Adrenal gland (tissue), 12 donors: ENCODE results near the gene OTUB2. TPM values are rescaled to one million over a fixed set of nuclear protein-coding genes. Genes with fewer than 3 reads are reported as not detected.

Experiments
- DNase-seq, 7 donors: peaks; one replicate each; pipeline ENCODE4 v3.0.0-alpha.2; 2019 to 2020
- H3K27ac ChIP-seq, 5 donors: fragments of 200-600 bp; sonication (generic) in 4 of 5; 1 replicate in 3 of 5; 2 replicates in 2 of 5; pipeline versions ENCODE4 v1.5.1 to v1.8.0; 2016 to 2020; ENCODE audit warnings: mild to moderate bottlenecking in 1 of 5
- H3K27me3 ChIP-seq: fragments of 200-600 bp; 2 replicates; pipeline ENCODE4 v1.8.0; 2021
- H3K36me3 ChIP-seq, 2 donors: fragments of 200-600 bp; replicated peaks in 1 of 2; 1 replicate in 1 of 2; 2 replicates in 1 of 2; pipeline versions ENCODE4 v1.5.1 to v1.8.0; 2018 to 2022
- H3K4me1 ChIP-seq, 2 donors: fragments of 200-600 bp; replicated peaks in 1 of 2; 1 replicate in 1 of 2; 2 replicates in 1 of 2; pipeline versions ENCODE4 v1.5.1 to v1.8.0; 2018 to 2021
- H3K4me3 ChIP-seq, 4 donors: fragments of 200-600 bp; sonication (generic) in 3 of 4; one replicate each; pipeline ENCODE4 v1.5.1; 2016 to 2018
- H3K9me3 ChIP-seq, 3 donors: fragments of 200-600 bp; sonication (generic) in 1 of 3; replicated peaks in 1 of 3; 1 replicate in 2 of 3; 2 replicates in 1 of 3; pipeline versions ENCODE4 v1.5.1 to v1.8.0; 2016 to 2021
- POLR2A ChIP-seq, 2 donors: fragments of 450-650 bp; IDR thresholded peaks; one replicate each; pipeline ENCODE4 v1.6.1; 2017; ENCODE audit warnings: antibody characterized with exemption in 2 of 2, mild to moderate bottlenecking in 2 of 2, moderate library complexity in 1 of 2
- WGBS, 4 donors: extraction: QIAGEN DNeasy Blood & Tissue Kit in 2 of 4; methylation state at CpG; one replicate each; pipeline versions ENCODE4 v1.1.5 to v1.1.7; 2013 to 2017; 5-methylcytosine and 5-hydroxymethylcytosine counted together
- intact Hi-C, 2 donors: fragments of 100-400 bp; cut with DNase I; formaldehyde crosslinking; loops; one replicate each; pipeline versions ENCODE4 v1.14.1 to v1.15.0; 2022 to 2023
- polyA plus RNA-seq, 3 donors: library from polyadenylated mRNA; stranded (reverse); fragments of 200-250 nt in 2 of 3; fragments of 350-450 nt in 1 of 3; fragmentation: Illumina TruSeq in 1 of 3; extraction: RNeasy Lipid Tissue Mini Kit (QIAGEN cat#74804) in 1 of 3; gene quantifications; one replicate each; pipeline ENCODE4 v1.2.3, GENCODE V29; 2013 to 2014
- total RNA-seq, 9 donors: library from RNA; depleted of rRNA in 4 of 9; stranded (reverse); fragments of >200 nt in 4 of 9; fragments of 120-200 nt in 1 of 9; fragmentation: NEBNext Ultra II Directional in 1 of 9; extraction: Animal tissue kit (Norgen Biotek cat#: 25700) in 1 of 9; gene quantifications; one replicate each; pipeline versions ENCODE4 v1.1.0 to v1.2.4, GENCODE V29; 2013 to 2023
- TF ChIP-seq, protein P1 (sequence below), 6 experiments: fragments of 450-650 bp in 4 of 6; fragments of 200-600 bp in 2 of 6; sonication (generic) in 1 of 6; IDR thresholded peaks; 1 replicate in 5 of 6; 2 replicates in 1 of 6; pipeline versions ENCODE4 v1.5.1 to v1.8.0; 2016 to 2021; ENCODE audit warnings: antibody characterized with exemption in 6 of 6, mild to moderate bottlenecking in 2 of 6, moderate library complexity in 1 of 6
- donor health status: healthy with polysubstance abuse.
- donor health status: Bipolar disorder and iron deficiency.
- donor health status: DM: yes; HTN: yes; CAD: no.
- donor health status: DM: no; HTN: no; CAD: no.
- donor health status: DM: no; HTN: no; CAD: no.
- donor health status: DM: yes; HTN: yes; CAD: no.

OTUB2 gene
- total and polyA plus RNA-seq, 12 donors, result 0.17 to 10.7 (median 1.5) TPM

DNA sequence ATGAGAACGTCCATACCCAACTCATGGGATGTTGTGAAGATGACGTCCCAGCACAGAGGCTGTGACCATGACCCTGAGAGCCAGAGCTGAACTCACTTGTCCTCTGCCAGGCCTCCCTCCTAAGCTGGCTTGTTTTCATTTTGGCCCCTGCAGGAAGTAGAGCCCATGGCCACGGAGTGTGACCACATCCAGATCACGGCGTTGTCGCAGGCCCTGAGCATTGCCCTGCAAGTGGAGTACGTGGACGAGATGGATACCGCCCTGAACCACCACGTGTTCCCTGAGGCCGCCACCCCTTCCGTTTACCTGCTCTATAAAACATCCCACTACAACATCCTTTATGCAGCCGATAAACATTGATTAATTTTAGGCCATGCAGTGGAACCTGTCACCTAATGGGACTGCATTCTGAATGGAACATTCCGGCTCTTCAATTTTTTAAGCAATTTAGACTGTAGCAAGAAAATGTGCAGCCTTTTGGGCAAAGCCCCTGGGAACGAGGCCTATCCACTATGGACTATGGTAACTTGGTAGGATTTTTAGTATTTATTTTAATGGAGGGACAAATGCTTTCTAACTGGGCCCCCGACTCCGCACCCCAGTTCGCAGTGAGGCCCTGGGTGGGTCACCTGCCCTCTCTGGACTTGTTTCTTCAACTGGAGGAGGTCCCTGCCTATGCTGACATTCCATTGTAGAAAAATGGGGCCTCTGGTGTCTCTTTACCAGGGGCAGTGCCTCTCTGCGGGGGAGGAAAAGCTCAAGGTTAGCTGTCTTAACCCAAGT, 19.6 kb downstream of the OTUB2 start:
- no peaks in the 10 kb centered on the region for H3K27me3 ChIP-seq
- H3K27ac ChIP-seq, result no peak overlapping the region
- DNase-seq, result peak in 5 of 7 donors; percentile 14 to 54 (median 37)
- 78 to 85% (median 82%) methylated on average over 17 to 19 of the region's 19 CpGs for WGBS, 4 donors
- TF ChIP-seq, protein P1, sequence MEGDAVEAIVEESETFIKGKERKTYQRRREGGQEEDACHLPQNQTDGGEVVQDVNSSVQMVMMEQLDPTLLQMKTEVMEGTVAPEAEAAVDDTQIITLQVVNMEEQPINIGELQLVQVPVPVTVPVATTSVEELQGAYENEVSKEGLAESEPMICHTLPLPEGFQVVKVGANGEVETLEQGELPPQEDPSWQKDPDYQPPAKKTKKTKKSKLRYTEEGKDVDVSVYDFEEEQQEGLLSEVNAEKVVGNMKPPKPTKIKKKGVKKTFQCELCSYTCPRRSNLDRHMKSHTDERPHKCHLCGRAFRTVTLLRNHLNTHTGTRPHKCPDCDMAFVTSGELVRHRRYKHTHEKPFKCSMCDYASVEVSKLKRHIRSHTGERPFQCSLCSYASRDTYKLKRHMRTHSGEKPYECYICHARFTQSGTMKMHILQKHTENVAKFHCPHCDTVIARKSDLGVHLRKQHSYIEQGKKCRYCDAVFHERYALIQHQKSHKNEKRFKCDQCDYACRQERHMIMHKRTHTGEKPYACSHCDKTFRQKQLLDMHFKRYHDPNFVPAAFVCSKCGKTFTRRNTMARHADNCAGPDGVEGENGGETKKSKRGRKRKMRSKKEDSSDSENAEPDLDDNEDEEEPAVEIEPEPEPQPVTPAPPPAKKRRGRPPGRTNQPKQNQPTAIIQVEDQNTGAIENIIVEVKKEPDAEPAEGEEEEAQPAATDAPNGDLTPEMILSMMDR (IDR thresholded peaks at IDR 0.05), result no peak
- no peak for TF ChIP-seq POLR2A (IDR thresholded peaks at IDR 0.05)
- no peaks in the 10 kb centered on the region for H3K9me3 ChIP-seq
- H3K4me3 ChIP-seq, result no peak overlapping the region
- intact Hi-C loops, result no loop called here
- peaks cover 0 to 63% of the 10 kb centered on the region in 2 donors for H3K36me3 ChIP-seq
- H3K4me1 ChIP-seq, result peaks cover 0 to 2% of the 10 kb centered on the region in 2 donors

DNA sequence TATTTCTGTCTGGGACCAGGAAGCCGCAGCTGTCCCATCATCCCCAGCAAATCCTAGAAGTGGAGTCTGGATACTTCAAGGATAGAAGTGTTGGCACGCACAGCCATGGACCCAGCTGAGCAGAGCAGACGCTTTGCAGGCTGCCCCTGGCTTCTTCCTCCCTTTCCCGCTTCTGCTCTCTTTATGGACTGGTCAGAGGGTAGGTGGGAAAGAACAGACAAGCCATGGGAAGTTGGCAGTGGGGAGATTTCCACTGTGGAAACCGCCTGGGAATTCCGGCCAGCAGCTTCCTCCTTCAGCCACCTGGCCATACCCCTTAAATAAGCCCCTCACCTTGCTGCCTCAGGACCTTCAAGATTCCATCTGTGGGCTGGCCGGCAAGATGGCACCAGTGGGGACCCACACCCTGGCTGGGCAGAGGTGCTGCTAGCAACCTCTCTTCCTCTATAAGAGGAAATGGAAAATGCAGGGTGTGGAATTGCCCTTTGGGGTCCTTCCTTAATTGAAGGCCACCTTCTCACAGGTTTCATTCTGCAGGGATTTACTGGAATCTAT, 20.6 kb downstream of the OTUB2 start:
- Histone ChIP-seq H3K4me3 (no peak overlapping the region), H3K9me3 (no peaks in the 10 kb centered on the region), H3K27me3 (no peaks in the 10 kb centered on the region), H3K36me3 (peaks cover 0 to 73% of the 10 kb centered on the region in 2 donors), H3K27ac (peak overlapping the region in 1 of 5 donors; percentile 21), H3K4me1 (peaks cover 6 to 7% of the 10 kb centered on the region in 2 donors)
- peak in 4 of 7 donors; percentile 4 to 52 (median 22) for DNase-seq
- WGBS, 4 donors, result 78 to 88% (median 85%) methylated on average over 6 to 7 of the region's 7 CpGs
- intact Hi-C loops, result no loop called here
- TF ChIP-seq, protein P1 (IDR thresholded peaks at IDR 0.05), result no peak
- TF ChIP-seq POLR2A (IDR thresholded peaks at IDR 0.05), result no peak

DNA sequence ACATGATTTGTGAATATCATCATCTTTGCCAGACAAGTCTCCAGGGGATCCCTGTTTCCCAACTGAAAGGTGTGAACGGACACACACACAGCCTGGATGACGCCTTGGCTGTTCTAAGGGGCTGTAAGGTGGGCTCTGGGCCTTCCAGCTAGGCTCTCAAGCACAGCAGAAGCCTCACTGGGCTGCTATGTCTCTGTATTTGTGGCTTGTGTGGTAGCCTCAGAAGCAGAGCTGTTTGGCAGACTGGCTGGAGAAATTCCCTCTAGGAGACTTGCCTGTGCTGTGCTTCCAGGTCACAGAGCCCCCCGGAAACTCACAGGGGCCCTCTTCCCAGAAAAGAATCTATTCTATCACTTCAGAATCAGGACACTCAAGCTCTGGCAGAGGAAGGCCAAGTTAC, 21.4 kb downstream of the OTUB2 start:
- Histone ChIP-seq H3K9me3 (no peaks in the 10 kb centered on the region), H3K36me3 (peaks cover 0 to 81% of the 10 kb centered on the region in 2 donors), H3K4me3 (no peak overlapping the region), H3K4me1 (peaks cover 6 to 7% of the 10 kb centered on the region in 2 donors), H3K27ac (no peak overlapping the region), H3K27me3 (no peaks in the 10 kb centered on the region)
- peak in 2 of 7 donors; percentile 14 to 48 for DNase-seq
- TF ChIP-seq POLR2A (IDR thresholded peaks at IDR 0.05), result no peak
- TF ChIP-seq, protein P1 (IDR thresholded peaks at IDR 0.05), result no peak
- WGBS, 4 donors, result 81 to 90% (median 89%) methylated on average over 3 of the region's 3 CpGs
- intact Hi-C loops, result no loop called here

DNA sequence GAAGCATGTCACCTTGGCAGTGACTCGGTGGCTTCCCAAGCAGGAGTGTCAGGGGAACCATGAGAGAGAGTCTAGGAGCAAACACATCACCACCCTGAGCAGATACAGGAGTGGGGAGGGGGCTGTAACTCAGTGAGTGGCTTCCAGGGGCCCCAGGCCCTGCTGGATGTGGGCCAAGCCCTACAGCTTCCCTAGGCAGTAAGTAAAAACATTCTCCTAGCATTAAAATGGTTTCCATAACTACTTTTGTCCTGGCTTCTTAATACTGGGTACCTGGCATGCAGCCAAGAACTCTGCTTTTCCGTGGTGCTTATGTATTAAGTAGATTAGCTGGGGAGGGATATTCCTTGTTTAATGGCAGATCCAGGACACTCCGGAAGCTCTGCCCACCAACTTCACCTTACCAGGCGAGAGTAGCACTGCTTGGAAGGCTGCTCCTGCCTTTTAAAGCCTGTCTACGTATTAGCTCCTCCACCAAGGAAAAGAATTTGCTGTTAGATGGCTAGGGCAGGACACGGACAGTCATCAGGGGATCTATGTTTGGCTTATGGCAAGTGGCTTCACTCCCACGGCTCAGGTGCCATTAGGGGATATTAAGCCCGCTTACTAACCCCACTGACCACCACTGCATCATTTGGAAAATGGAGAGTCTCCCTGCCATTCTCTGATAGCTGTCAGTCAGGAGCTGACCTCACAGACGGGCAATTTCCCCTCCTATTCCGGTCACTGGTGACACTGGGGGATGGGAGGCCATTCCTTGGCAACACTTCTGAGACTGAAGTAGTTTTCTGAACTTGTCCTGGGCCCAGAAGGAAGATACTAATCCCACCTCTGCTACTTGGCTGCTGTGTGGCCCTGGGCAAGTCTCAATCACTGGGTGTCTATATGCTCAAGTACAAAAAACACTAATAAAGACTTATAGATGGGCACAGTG, 22.8 kb downstream of the OTUB2 start:
- DNase-seq, result peak in 2 of 7 donors; percentile 27 to 59
- 70 to 78% (median 74%) methylated on average over 9 to 10 of the region's 10 CpGs for WGBS, 4 donors
- Histone ChIP-seq H3K9me3 (no peaks in the 10 kb centered on the region), H3K36me3 (peaks cover 0 to 94% of the 10 kb centered on the region in 2 donors), H3K27me3 (no peaks in the 10 kb centered on the region), H3K4me3 (no peak overlapping the region), H3K4me1 (peaks cover 6 to 7% of the 10 kb centered on the region in 2 donors), H3K27ac (peak overlapping the region in 1 of 5 donors; percentile 20)
- intact Hi-C loops, result no loop called here
- no peak for TF ChIP-seq POLR2A (IDR thresholded peaks at IDR 0.05)
- TF ChIP-seq, protein P1 (IDR thresholded peaks at IDR 0.05), result no peak
